HUES48 (cell line): ENCODE data around the gene CDH13.

Source experiments
- H3K27ac ChIP-seq: one replicate; pipeline ENCODE4 v1.7.0; 2013; ENCODE audit warnings: low read depth, low read length, inconsistent platforms
- H3K27me3 ChIP-seq: 2 replicates; pipeline ENCODE4 v1.6.1; 2013; ENCODE audit warnings: mild to moderate bottlenecking, low read length; ENCODE audit not compliant: control insufficient read depth, insufficient read depth
- H3K36me3 ChIP-seq: 2 replicates; pipeline ENCODE4 v1.6.1; 2013; ENCODE audit warnings: low read length; ENCODE audit not compliant: control insufficient read depth, insufficient read depth
- H3K4me1 ChIP-seq: 2 replicates; pipeline ENCODE4 v1.6.1; 2013; ENCODE audit warnings: mild to moderate bottlenecking, low read length; ENCODE audit not compliant: control insufficient read depth, insufficient read depth
- H3K4me3 ChIP-seq: 2 replicates; pipeline ENCODE4 v1.5.1; 2013; ENCODE audit warnings: mild to moderate bottlenecking, low read depth, low read length
- H3K9ac ChIP-seq: 2 replicates; pipeline ENCODE4 v1.6.1; 2013; ENCODE audit warnings: mild to moderate bottlenecking, low read depth, low read length, moderate library complexity
- H3K9me3 ChIP-seq: 2 replicates; pipeline ENCODE4 v1.6.1; 2013; ENCODE audit warnings: low read length; ENCODE audit not compliant: control insufficient read depth, insufficient read depth

The CDH13 gene

GRCh38 chr16:83676086-83676485 lies 1049.3 kb downstream of the CDH13 start:
- H3K4me1 ChIP-seq, result peaks cover 5% of the 10 kb centered on the region; the same call in 1 of the 2 replicates
- no peak overlapping the region for H3K27ac ChIP-seq
- H3K9me3 ChIP-seq, result peaks cover 9% of the 10 kb centered on the region; the same call in 1 of the 2 replicates
- no peaks in the 10 kb centered on the region for H3K27me3 ChIP-seq
- H3K4me3 ChIP-seq, result no peak overlapping the region
- H3K36me3 ChIP-seq, result no peaks in the 10 kb centered on the region
- no peak overlapping the region for H3K9ac ChIP-seq

- Histone ChIP-seq H3K4me3 (no peak overlapping the region), H3K9me3 (no peaks in the 10 kb centered on the region), H3K27ac (no peak overlapping the region), H3K4me1 (peaks cover 10% of the 10 kb centered on the region), H3K27me3 (no peaks in the 10 kb centered on the region), H3K9ac (no peak overlapping the region), H3K36me3 (no peaks in the 10 kb centered on the region)
Measured at GRCh38 chr16:83680980-83681379, 1054.2 kb downstream of the CDH13 start.

- Histone ChIP-seq H3K9me3 (no peaks in the 10 kb centered on the region), H3K27ac (no peak overlapping the region), H3K4me3 (no peak overlapping the region), H3K27me3 (no peaks in the 10 kb centered on the region), H3K9ac (no peak overlapping the region), H3K36me3 (no peaks in the 10 kb centered on the region), H3K4me1 (peaks cover 10% of the 10 kb centered on the region)
Measured at GRCh38 chr16:83681381-83681956, 1054.7 kb downstream of the CDH13 start.

GRCh38 chr16:83682116-83682867 lies 1055.5 kb downstream of the CDH13 start:
- Histone ChIP-seq H3K36me3 (no peaks in the 10 kb centered on the region), H3K4me1 (peaks cover 10% of the 10 kb centered on the region), H3K27ac (no peak overlapping the region), H3K27me3 (no peaks in the 10 kb centered on the region), H3K4me3 (no peak overlapping the region), H3K9me3 (no peaks in the 10 kb centered on the region), H3K9ac (no peak overlapping the region)

GRCh38 chr16:83682868-83683235 lies 1056.1 kb downstream of the CDH13 start:
- H3K27me3 ChIP-seq, result no peaks in the 10 kb centered on the region
- peaks cover 10% of the 10 kb centered on the region for H3K4me1 ChIP-seq
- no peak overlapping the region for H3K27ac ChIP-seq
- H3K9me3 ChIP-seq, result no peaks in the 10 kb centered on the region
- no peak overlapping the region for H3K9ac ChIP-seq
- H3K4me3 ChIP-seq, result no peak overlapping the region
- H3K36me3 ChIP-seq, result no peaks in the 10 kb centered on the region

GRCh38 chr16:83685615-83686165 lies 1058.9 kb downstream of the CDH13 start:
- Histone ChIP-seq H3K27me3 (no peaks in the 10 kb centered on the region), H3K4me1 (peaks cover 29% of the 10 kb centered on the region), H3K36me3 (no peaks in the 10 kb centered on the region), H3K9ac (no peak overlapping the region), H3K9me3 (no peaks in the 10 kb centered on the region), H3K27ac (no peak overlapping the region), H3K4me3 (no peak overlapping the region)

- Histone ChIP-seq H3K9ac (no peak overlapping the region), H3K36me3 (no peaks in the 10 kb centered on the region), H3K4me3 (no peak overlapping the region), H3K4me1 (peaks cover 26% of the 10 kb centered on the region), H3K27ac (no peak overlapping the region), H3K9me3 (no peaks in the 10 kb centered on the region), H3K27me3 (no peaks in the 10 kb centered on the region)
Measured at GRCh38 chr16:83686726-83687125, 1060.0 kb downstream of the CDH13 start.

GRCh38 chr16:83689385-83689831 lies 1062.6 kb downstream of the CDH13 start:
- Histone ChIP-seq H3K9me3 (no peaks in the 10 kb centered on the region), H3K4me3 (no peak overlapping the region), H3K9ac (no peak overlapping the region), H3K27ac (no peak overlapping the region), H3K36me3 (no peaks in the 10 kb centered on the region), H3K27me3 (no peaks in the 10 kb centered on the region), H3K4me1 (peaks cover 18% of the 10 kb centered on the region)

- no peak overlapping the region for H3K4me3 ChIP-seq
- no peak overlapping the region for H3K27ac ChIP-seq
- no peaks in the 10 kb centered on the region for H3K9me3 ChIP-seq
- no peaks in the 10 kb centered on the region for H3K36me3 ChIP-seq
- no peak overlapping the region for H3K9ac ChIP-seq
- H3K4me1 ChIP-seq, result peaks cover 18% of the 10 kb centered on the region
- no peaks in the 10 kb centered on the region for H3K27me3 ChIP-seq
Measured at GRCh38 chr16:83692224-83692623, 1065.5 kb downstream of the CDH13 start.

GRCh38 chr16:83698964-83699363 lies 1072.2 kb downstream of the CDH13 start:
- no peaks in the 10 kb centered on the region for H3K4me1 ChIP-seq
- no peaks in the 10 kb centered on the region for H3K27me3 ChIP-seq
- no peaks in the 10 kb centered on the region for H3K36me3 ChIP-seq
- H3K27ac ChIP-seq, result no peak overlapping the region
- no peaks in the 10 kb centered on the region for H3K9me3 ChIP-seq
- H3K9ac ChIP-seq, result no peak overlapping the region
- H3K4me3 ChIP-seq, result no peak overlapping the region

GRCh38 chr16:83699817-83700216 lies 1073.0 kb downstream of the CDH13 start:
- H3K27ac ChIP-seq, result no peak overlapping the region
- no peak overlapping the region for H3K9ac ChIP-seq

More at GRCh38 chr16:83699817-83700216, 1073.0 kb downstream of the CDH13 start:
- Histone ChIP-seq H3K9me3 (no peaks in the 10 kb centered on the region), H3K36me3 (no peaks in the 10 kb centered on the region), H3K27me3 (no peaks in the 10 kb centered on the region), H3K4me1 (no peaks in the 10 kb centered on the region), H3K4me3 (no peak overlapping the region)
